CD4-positive, alpha-beta T cell (primary cell): ENCODE data around the gene ZNG1A. TPM values are rescaled to one million over a fixed set of nuclear protein-coding genes. Genes with fewer than 3 reads are reported as not detected.
"Not testable (repeated sequence)": the region's sequence is repeated elsewhere in the genome, so short reads cannot be mapped to it uniquely, and the experiment has no call there.

ENCODE experiments used
- ATAC-seq: fragments of 200-7000 bp; cut with Tn5 transposase; one replicate; pipeline ENCODE4 v1.10.0; 2022; ENCODE audit warnings: mild to moderate bottlenecking; ENCODE audit not compliant: poor library complexity
- CTCF ChIA-PET: fragments of 350-600 bp; sonication (Branson Sonifier 250); formaldehyde crosslinking; loops from one replicate; lab custom pipeline; 2021; ENCODE audit warnings: antibody characterized with exemption, inconsistent platforms; lab: Charles Lee
- POLR2A ChIA-PET: fragments of 350-600 bp; sonication (Branson Sonifier 250); formaldehyde crosslinking; loops from one replicate; lab custom pipeline; 2021; ENCODE audit warnings: antibody characterized with exemption, inconsistent platforms; lab: Charles Lee
- DNase-seq, 14 experiments: peaks; one replicate each; pipeline ENCODE4 v3.0.0-alpha.2; 2013 to 2020; ENCODE audit warnings: mixed read lengths in 2 of 14
- H3K27ac ChIP-seq, 2 donors: one replicate each; pipeline versions ENCODE4 v1.5.1 to v1.7.0; 2013; ENCODE audit warnings: low read length in 2 of 2, low read depth in 1 of 2, mild to moderate bottlenecking in 1 of 2
- H3K27me3 ChIP-seq, 2 experiments: 1 replicate in 1 of 2; 2 replicates in 1 of 2; pipeline versions ENCODE4 v1.6.1 to v1.7.0; 2013; ENCODE audit warnings: low read length in 2 of 2, control low read depth in 1 of 2, mild to moderate bottlenecking in 1 of 2, moderate library complexity in 1 of 2; ENCODE audit not compliant: insufficient read depth in 2 of 2, control insufficient read depth in 1 of 2
- H3K36me3 ChIP-seq: one replicate; pipeline ENCODE4 v1.6.1; 2013; ENCODE audit warnings: low read length, control low read depth; ENCODE audit not compliant: insufficient read depth
- H3K4me1 ChIP-seq: one replicate; pipeline ENCODE4 v1.6.1; 2013; ENCODE audit warnings: low read length, control low read depth; ENCODE audit not compliant: insufficient read depth
- H3K4me3 ChIP-seq: one replicate; pipeline ENCODE4 v1.5.1; 2013; ENCODE audit warnings: mild to moderate bottlenecking, low read length, moderate library complexity
- H3K9me3 ChIP-seq, 2 experiments: 1 replicate in 1 of 2; 2 replicates in 1 of 2; pipeline versions ENCODE4 v1.6.1 to v1.7.0; 2013; ENCODE audit warnings: low read length in 2 of 2, mild to moderate bottlenecking in 2 of 2, control low read depth in 1 of 2, moderate library complexity in 1 of 2; ENCODE audit not compliant: control insufficient read depth in 1 of 2, insufficient read depth in 1 of 2
- H3K27ac Mint-ChIP-seq: one replicate; pipeline ENCODE4 v1.8.0; 2020; ENCODE audit warnings: mixed read lengths
- H3K27me3 Mint-ChIP-seq: one replicate; pipeline ENCODE4 v1.8.0; 2021; ENCODE audit warnings: mixed read lengths
- H3K36me3 Mint-ChIP-seq: one replicate; pipeline ENCODE4 v1.8.0; 2021; ENCODE audit warnings: low read depth, mixed read lengths
- H3K4me1 Mint-ChIP-seq: one replicate; pipeline ENCODE4 v1.8.0; 2021; ENCODE audit warnings: low read depth, mixed read lengths
- H3K4me3 Mint-ChIP-seq: one replicate; pipeline ENCODE4 v1.8.0; 2020; ENCODE audit warnings: mild to moderate bottlenecking, mixed read lengths
- H3K9me3 Mint-ChIP-seq: one replicate; pipeline ENCODE4 v1.8.0; 2020; ENCODE audit warnings: mixed read lengths
- CTCF ChIP-seq: fragments of 200-600 bp; IDR thresholded peaks from one replicate; pipeline ENCODE4 v1.8.0; 2022; ENCODE audit warnings: antibody characterized with exemption, mild to moderate bottlenecking
- intact Hi-C, 2 experiments: fragments of 100-400 bp; cut with DNase I in 1 of 2; cut with micrococcal nuclease in 1 of 2; formaldehyde crosslinking; loops; one replicate each; pipeline versions ENCODE4 v1.15.1 to v1.9.0; 2023 to 2025; cut with DNase I, micrococcal nuclease
- total RNA-seq, 174 experiments: library from RNA in 2 of 174; stranded (reverse) in 2 of 174; gene quantifications; one replicate each; pipeline ENCODE4 v1.2.3 and lab custom pipeline; 2021 to 2026

The ZNG1A gene
- total RNA-seq, 2 experiments from 2014 or later = 21.9 to 22.4 TPM

- H3K27ac Mint-ChIP-seq = no peak overlapping the region
- POLR2A ChIA-PET = interaction anchor here (0.8 to 1.1 kb wide), 2 partner anchors 53 to 58 kb away, joined by 3 to 4 read pairs; no protein-coding TSS in a partner anchor
- intact Hi-C loops = loop anchor here in 1 of 2 experiments (5.0 kb wide), 2 partner anchors 42 to 52 kb away; no protein-coding TSS in a partner anchor
- no peaks in the 10 kb centered on the region for H3K27me3 ChIP-seq
- H3K36me3 ChIP-seq = no peaks in the 10 kb centered on the region
- TF ChIP-seq CTCF = no peak
- no peak overlapping the region for H3K4me3 Mint-ChIP-seq
- DNase-seq = no peak
- H3K36me3 Mint-ChIP-seq = no peaks in the 10 kb centered on the region
- peaks cover 14% of the 10 kb centered on the region for H3K4me1 Mint-ChIP-seq
- CTCF ChIA-PET = interaction anchor here (0.6 kb wide), 1 partner anchor 72 kb away, joined by 3 read pairs; no protein-coding TSS in a partner anchor
- no peak overlapping the region for H3K4me3 ChIP-seq
- H3K9me3 Mint-ChIP-seq = no peaks in the 10 kb centered on the region
- H3K27ac ChIP-seq = no peak overlapping the region
- no peak for ATAC-seq
- H3K9me3 ChIP-seq = no peaks in the 10 kb centered on the region
- peaks cover 15% of the 10 kb centered on the region for H3K27me3 Mint-ChIP-seq
- H3K4me1 ChIP-seq = peaks cover 17% of the 10 kb centered on the region
Measured at GRCh38 chr9:219670-220365, 41.0 kb upstream of the ZNG1A start.

GRCh38 chr9:219036-219435 is 40.2 kb upstream of the ZNG1A start:
- H3K27ac ChIP-seq, H3K27me3 ChIP-seq, DNase-seq, H3K4me3 ChIP-seq, H3K4me3 Mint-ChIP-seq, H3K27ac Mint-ChIP-seq, ATAC-seq, H3K36me3 ChIP-seq, H3K9me3 Mint-ChIP-seq, H3K36me3 Mint-ChIP-seq, CTCF ChIA-PET, H3K9me3 ChIP-seq: not testable (repeated sequence)
- POLR2A ChIA-PET = interaction anchor here (0.8 to 1.1 kb wide), 2 partner anchors 53 to 59 kb away, joined by 3 to 4 read pairs; no protein-coding TSS in a partner anchor
- peaks cover 17% of the 10 kb centered on the region for H3K4me1 ChIP-seq
- Mint-ChIP-seq H3K27me3 (peaks cover 15% of the 10 kb centered on the region), H3K4me1 (peaks cover 14% of the 10 kb centered on the region)
- intact Hi-C loops = loop anchor here in 1 of 2 experiments (5.0 kb wide), 1 partner anchor 53 kb away; no protein-coding TSS in a partner anchor

- ATAC-seq (no peak), DNase-seq (no peak)
- H3K27ac ChIP-seq = no peak overlapping the region
- intact Hi-C loops = loop anchor here in 1 of 2 experiments (5.0 kb wide), 1 partner anchor 54 kb away; no protein-coding TSS in a partner anchor
- ChIA-PET POLR2A (no interaction called here), CTCF (no interaction called here)
- H3K27ac Mint-ChIP-seq = no peak overlapping the region
- H3K36me3 ChIP-seq = no peaks in the 10 kb centered on the region
- no peaks in the 10 kb centered on the region for H3K27me3 ChIP-seq
- H3K36me3 Mint-ChIP-seq = no peaks in the 10 kb centered on the region
- peaks cover 19% of the 10 kb centered on the region for H3K4me1 ChIP-seq
- H3K27me3 Mint-ChIP-seq = peaks cover 15% of the 10 kb centered on the region
- H3K4me3 ChIP-seq = no peak overlapping the region
- no peaks in the 10 kb centered on the region for H3K9me3 ChIP-seq
- no peaks in the 10 kb centered on the region for H3K9me3 Mint-ChIP-seq
- H3K4me1 Mint-ChIP-seq = peaks cover 14% of the 10 kb centered on the region
- H3K4me3 Mint-ChIP-seq = no peak overlapping the region
- TF ChIP-seq CTCF = no peak
Measured at GRCh38 chr9:217950-218349, 39.1 kb upstream of the ZNG1A start.
